Erythroblast (primary cell): Measurements from ENCODE around the gene OXCT1.

ENCODE experiments used
- GATA1 ChIP-seq: IDR thresholded peaks from 2 replicates; pipeline ENCODE4 v1.6.1; 2011; ENCODE audit warnings: low read depth, mild to moderate bottlenecking, control low read depth, low read length, moderate library complexity
- POLR2A ChIP-seq: IDR thresholded peaks from 2 replicates; pipeline ENCODE4 v1.6.1; 2011; ENCODE audit warnings: mild to moderate bottlenecking, low read length

DNA sequence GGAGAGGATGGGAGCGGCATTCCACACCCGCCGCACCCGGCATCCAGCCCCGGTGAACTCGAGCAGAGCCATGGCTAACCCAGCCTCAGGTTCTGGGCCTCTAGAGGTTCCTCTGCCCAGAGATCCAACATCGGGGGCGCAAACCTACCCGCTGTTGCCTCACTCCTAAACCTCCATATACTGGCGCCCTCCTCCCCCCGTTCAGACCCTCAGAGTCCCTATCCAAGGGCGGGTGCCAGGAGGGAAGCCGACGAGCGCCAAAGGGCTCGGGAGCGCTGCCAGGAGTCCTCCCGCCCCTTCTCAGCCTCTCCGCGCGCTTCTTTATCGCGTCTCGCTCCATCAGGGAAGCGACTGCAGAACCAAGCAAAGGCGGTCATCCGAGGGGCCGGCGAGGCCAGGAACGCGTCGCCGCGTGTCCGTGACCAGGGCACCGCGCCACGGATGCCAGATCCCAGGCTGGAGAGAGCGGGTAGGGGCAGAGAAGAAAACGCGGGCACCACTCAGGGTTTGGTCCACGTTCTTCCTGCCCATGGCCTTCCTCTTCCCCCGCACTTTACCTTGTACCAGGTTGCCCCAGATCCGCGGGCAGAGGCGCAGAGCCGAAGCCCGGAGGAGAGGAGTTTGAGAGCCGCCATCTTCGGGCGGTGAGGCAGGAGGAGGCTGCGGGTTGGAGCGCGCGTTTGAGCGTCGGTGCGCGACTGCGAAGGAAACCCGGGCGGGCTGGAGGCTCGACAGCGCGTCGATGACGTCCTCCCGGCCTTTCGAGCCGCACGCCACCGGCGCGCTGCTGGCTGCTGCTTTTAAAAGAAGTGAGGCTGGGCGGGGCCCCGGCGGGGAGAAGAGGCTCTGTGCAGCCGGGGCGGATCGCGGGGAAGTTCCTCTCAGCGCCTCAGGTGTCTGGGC is at the start of gene OXCT1:
- TF ChIP-seq POLR2A = peak; percentile 94
- no peak for TF ChIP-seq GATA1
